Skeletal muscle tissue (tissue), 4 donors: ENCODE measurements around the gene PTPRE. TPM values are rescaled to one million over a fixed set of nuclear protein-coding genes. Genes with fewer than 3 reads are reported as not detected.

ENCODE experiments used
- H3K27ac ChIP-seq: one replicate; pipeline ENCODE4 v1.7.0; 2013; ENCODE audit warnings: mild to moderate bottlenecking, low read depth, low read length, inconsistent platforms
- H3K27me3 ChIP-seq, 3 donors: one replicate each; pipeline ENCODE4 v1.7.0; 2013; ENCODE audit warnings: low read length in 3 of 3; ENCODE audit not compliant: control insufficient read depth in 3 of 3, insufficient read depth in 3 of 3
- H3K36me3 ChIP-seq, 3 donors: one replicate each; pipeline ENCODE4 v1.7.0; 2013; ENCODE audit warnings: low read length in 3 of 3; ENCODE audit not compliant: control insufficient read depth in 3 of 3, insufficient read depth in 3 of 3
- H3K4me1 ChIP-seq, 3 donors: one replicate each; pipeline ENCODE4 v1.7.0; 2013; ENCODE audit warnings: low read length in 3 of 3, mild to moderate bottlenecking in 3 of 3; ENCODE audit not compliant: control insufficient read depth in 3 of 3, insufficient read depth in 3 of 3
- H3K4me3 ChIP-seq, 3 donors: one replicate each; pipeline ENCODE4 v1.7.0; 2013; ENCODE audit warnings: low read length in 3 of 3
- H3K9ac ChIP-seq, 3 donors: one replicate each; pipeline ENCODE4 v1.7.0; 2013; ENCODE audit warnings: low read length in 3 of 3, mild to moderate bottlenecking in 3 of 3, moderate library complexity in 2 of 3, low read depth in 1 of 3
- H3K9me3 ChIP-seq, 3 donors: one replicate each; pipeline ENCODE4 v1.7.0; 2013; ENCODE audit warnings: low read length in 3 of 3; ENCODE audit not compliant: control insufficient read depth in 3 of 3
- total RNA-seq: library from RNA; depleted of rRNA; stranded (reverse); fragments of >200 nt; gene quantifications from one replicate; pipeline ENCODE4 v1.2.3, GENCODE V29; 2014
- donor health status: Osteomylitis.

PTPRE gene
- total RNA-seq, 1 donor from 2014 or later = 7.8 TPM

DNA sequence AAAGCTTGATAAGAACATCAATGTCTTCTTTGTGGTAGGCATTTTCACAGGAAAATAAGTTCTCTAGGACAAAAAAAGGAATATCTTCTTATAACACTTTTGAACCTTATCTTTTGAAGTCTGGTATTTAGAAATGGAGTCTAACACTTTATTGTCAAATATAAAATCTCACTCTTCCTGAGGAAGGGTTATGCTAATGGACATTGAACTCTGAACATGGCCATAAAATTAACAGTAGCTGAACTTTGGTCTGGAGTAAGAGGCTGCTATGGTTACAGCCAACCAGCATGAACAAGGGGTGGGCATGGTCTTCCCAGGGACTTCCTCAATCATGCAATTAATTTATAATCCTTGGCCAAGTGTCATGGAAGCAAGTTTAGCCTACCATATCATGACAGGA lies 14.2 kb upstream of the PTPRE start, which contains the start of gene CLRN3:
Gene CLRN3 (minus strand): TSS at position 199 of the 400 bp plus-strand sequence. CDS start 157 bp downstream, at position 42.
- Histone ChIP-seq H3K27me3 (peaks cover 5 to 17% (median 7%) of the 10 kb centered on the region in 3 donors), H3K27ac (no peak within 1 kb of the TSS), H3K9me3 (no peaks in the 10 kb centered on the region), H3K4me3 (no peak within 1 kb of the TSS), H3K9ac (no peak within 1 kb of the TSS), H3K4me1 (peaks cover 1 to 4% (median 3%) of the 10 kb centered on the region in 3 donors), H3K36me3 (no peaks in the 10 kb centered on the region)

DNA sequence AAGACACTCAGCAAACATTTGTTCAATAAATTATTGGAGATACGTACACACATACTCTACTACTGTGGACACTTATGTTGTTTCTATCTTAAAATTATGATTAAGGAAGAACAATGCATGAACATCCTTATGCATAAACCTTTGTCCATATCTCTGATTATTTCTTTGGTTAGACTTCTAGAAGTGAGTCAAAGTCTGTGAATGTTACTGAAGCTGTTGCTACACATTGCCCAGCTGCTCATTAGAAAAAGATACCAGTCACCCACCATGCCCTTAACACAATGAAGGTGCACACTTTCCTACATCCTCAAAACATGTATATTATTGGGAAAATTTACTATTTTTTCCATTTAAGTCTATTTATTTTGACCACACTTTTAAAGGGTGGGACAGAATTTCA lies 12.8 kb upstream of the PTPRE start:
- H3K9me3 ChIP-seq = peaks cover 0 to 3% (median 3%) of the 10 kb centered on the region in 3 donors

DNA sequence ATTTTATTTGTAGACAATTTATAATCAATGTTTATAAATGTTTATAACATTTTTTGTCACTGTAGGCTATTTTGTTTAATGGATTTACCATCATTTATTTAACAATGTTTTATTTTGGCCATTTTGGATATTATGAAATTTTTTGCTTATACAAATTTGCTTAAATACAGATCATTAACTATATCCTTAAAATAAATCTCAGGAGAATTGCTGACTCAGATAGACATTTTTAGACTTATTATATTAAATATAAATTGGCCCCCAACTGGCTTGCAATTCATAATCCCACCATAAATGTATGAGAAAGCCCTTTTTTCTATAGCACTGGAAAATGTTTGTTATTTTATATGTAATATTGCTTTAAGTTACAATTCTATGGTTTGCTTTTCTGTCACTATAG lies 10.3 kb upstream of the PTPRE start:
- no peak overlapping the region for H3K4me3 ChIP-seq
- H3K27ac ChIP-seq = no peak overlapping the region
- H3K36me3 ChIP-seq = no peaks in the 10 kb centered on the region
- peaks cover 0 to 3% (median 3%) of the 10 kb centered on the region in 3 donors for H3K9me3 ChIP-seq
- no peak overlapping the region for H3K9ac ChIP-seq
- H3K27me3 ChIP-seq = no peaks in the 10 kb centered on the region
- H3K4me1 ChIP-seq = no peaks in the 10 kb centered on the region

More for the DNA sequence above, 12.8 kb upstream of the PTPRE start:
- Histone ChIP-seq H3K4me1 (peaks cover 0 to 4% (median 3%) of the 10 kb centered on the region in 3 donors), H3K27me3 (peaks cover 0 to 7% (median 5%) of the 10 kb centered on the region in 3 donors), H3K4me3 (no peak overlapping the region), H3K27ac (no peak overlapping the region), H3K36me3 (no peaks in the 10 kb centered on the region), H3K9ac (no peak overlapping the region)

DNA sequence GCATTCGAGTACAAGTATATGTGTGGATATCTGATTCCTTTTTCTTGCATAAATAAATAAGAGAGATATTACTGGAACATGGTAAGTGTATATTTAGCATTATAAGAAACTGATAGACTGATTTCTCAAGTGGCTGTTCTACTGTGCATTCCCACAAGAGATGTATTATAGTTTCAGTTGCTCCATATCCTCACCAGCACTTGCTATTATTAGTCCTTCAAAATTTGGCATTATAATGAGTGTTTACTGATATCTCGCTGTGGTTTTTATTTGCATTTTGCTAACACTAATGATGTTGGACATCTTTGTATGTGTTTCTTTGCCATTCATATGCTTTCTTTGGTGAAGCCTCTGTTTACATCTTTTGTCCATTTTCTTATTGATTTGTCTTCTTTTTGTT lies 9.7 kb upstream of the PTPRE start:
- Histone ChIP-seq H3K27ac (no peak overlapping the region), H3K9ac (no peak overlapping the region), H3K9me3 (peaks cover 0 to 3% (median 3%) of the 10 kb centered on the region in 3 donors), H3K4me3 (no peak overlapping the region), H3K27me3 (no peaks in the 10 kb centered on the region), H3K4me1 (no peaks in the 10 kb centered on the region), H3K36me3 (no peaks in the 10 kb centered on the region)

DNA sequence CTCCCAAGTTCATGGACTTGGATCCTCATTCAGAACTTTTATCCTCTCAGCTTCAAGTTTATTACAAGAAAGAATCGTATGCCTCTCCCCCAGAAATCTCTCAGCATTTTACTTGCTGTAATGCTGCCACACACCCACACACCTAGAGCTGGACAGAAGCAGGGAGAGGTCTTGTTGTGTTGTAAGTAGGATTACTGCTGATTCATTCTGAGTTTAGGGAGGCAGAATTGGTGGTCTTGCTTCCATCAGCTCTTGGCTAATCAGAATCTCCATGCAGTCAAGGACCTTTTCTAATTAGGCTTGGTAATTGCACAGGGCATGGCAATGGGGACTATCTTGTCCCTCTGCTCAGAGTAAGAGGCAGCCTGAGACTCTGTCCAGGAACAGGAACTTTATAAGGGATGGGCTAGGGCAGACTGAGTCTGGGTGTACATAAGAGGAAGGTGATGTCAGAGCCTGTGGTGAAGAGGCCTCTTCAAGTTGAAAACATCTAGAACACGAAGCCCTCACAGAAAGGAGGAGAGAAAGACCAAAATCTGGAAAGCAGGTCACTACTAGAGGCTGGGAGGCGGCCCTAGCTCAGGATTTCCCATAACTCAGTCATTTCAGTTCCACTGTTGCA lies 7.0 kb upstream of the PTPRE start:
- Histone ChIP-seq H3K9ac (no peak overlapping the region), H3K36me3 (no peaks in the 10 kb centered on the region), H3K27ac (no peak overlapping the region), H3K27me3 (no peaks in the 10 kb centered on the region), H3K4me1 (no peaks in the 10 kb centered on the region), H3K4me3 (no peak overlapping the region), H3K9me3 (peaks cover 0 to 3% (median 3%) of the 10 kb centered on the region in 3 donors)

- H3K27me3 ChIP-seq = peaks cover 4 to 11% (median 6%) of the 10 kb centered on the region in 3 donors
- no peak overlapping the region for H3K27ac ChIP-seq
- H3K4me1 ChIP-seq = peaks cover 12 to 13% (median 13%) of the 10 kb centered on the region in 3 donors
- no peak overlapping the region for H3K9ac ChIP-seq
- no peaks in the 10 kb centered on the region for H3K36me3 ChIP-seq
- H3K9me3 ChIP-seq = no peaks in the 10 kb centered on the region
- H3K4me3 ChIP-seq = no peak overlapping the region
Observed at GRCh38 chr10:127903789-127904188, 3.1 kb upstream of the PTPRE start.

DNA sequence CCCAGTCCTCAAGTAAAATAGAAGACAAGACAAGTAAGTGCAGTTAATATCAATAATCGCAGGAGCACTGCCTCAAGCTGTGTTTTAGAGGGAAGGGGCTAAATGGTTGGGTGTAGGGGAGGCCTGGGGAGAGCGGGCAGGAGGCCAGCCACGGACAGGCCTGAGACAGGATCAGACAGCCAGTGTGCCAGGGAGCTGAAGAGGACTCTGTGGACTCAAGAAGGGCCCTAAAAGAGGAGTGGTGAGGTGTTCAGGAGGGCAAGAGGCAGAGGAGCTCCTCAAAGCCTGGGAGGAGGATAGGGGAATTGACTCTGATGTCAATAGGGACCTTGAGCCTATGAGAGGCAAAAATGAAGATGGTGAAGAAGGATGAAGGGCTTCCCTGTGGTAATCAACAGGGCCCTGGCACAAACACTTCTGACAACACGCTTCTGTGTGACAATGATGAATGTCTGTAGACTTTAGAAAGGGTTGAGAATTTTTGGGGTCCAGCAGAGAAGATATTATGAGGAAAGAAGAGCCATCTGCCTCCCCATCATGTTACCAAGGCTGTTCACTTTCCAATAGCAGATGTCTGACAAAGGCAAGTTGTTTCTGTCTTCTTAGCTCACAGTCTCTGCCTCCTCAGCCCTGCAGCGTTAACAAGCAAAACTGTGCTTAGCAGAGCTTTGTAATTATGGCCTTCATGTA lies 2.4 kb upstream of the PTPRE start:
- Histone ChIP-seq H3K27me3 (peaks cover 4 to 11% (median 6%) of the 10 kb centered on the region in 3 donors), H3K36me3 (no peaks in the 10 kb centered on the region), H3K4me3 (no peak overlapping the region), H3K4me1 (peaks cover 17 to 18% (median 17%) of the 10 kb centered on the region in 3 donors), H3K9me3 (no peaks in the 10 kb centered on the region), H3K27ac (no peak overlapping the region), H3K9ac (no peak overlapping the region)

DNA sequence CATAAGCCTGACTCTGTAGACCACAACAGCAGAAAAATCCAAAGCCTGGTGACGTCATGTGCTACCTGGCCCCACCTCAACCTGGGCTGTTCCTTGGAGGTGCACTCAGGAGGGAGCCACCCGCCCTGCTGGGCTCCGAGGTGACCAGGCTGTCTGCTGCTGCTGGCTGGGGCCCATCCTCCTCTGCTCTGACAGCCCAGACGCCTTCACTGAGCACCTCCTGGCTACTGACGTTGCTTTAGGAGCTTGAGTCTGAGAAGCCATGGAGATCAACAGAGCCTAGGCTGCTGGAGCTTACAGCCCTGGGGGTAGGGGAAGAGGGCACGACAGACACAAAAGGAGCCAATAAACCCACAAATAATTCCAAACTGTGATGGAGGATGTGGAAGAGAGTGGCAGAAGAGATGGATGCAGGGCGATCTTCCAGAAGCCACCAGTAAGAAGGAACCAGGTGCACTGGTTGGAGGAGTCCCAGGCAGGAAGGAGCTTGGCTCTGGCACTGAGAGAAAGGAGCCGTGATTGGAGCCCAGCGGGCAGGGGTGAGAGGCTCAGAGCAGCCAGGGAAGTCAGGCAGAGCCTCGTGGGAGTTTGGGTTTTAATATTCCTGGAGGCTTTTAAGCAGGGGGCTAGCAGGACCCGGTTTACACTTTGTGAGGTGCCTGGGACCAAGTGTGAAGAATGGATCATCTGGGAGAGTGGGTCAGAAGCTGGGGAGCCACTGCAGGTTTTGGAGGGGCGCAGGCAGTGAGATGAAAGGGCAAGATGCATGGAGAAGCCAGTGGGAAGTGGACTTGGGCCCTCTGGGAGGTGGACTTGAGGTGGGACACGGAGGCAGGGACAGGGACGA lies 1.7 kb upstream of the PTPRE start:
- no peaks in the 10 kb centered on the region for H3K9me3 ChIP-seq
- H3K4me1 ChIP-seq = peaks cover 17 to 22% (median 17%) of the 10 kb centered on the region in 3 donors

GRCh38 chr10:127905848-127906261 lies 1.0 kb upstream of the PTPRE start:
- H3K4me3 ChIP-seq = no peak overlapping the region
- H3K36me3 ChIP-seq = no peaks in the 10 kb centered on the region
- H3K27ac ChIP-seq = no peak overlapping the region
- peaks cover 4 to 11% (median 6%) of the 10 kb centered on the region in 3 donors for H3K27me3 ChIP-seq
- H3K4me1 ChIP-seq = peaks cover 17 to 22% (median 17%) of the 10 kb centered on the region in 3 donors
- no peaks in the 10 kb centered on the region for H3K9me3 ChIP-seq
- no peak overlapping the region for H3K9ac ChIP-seq

More for the DNA sequence above, 1.7 kb upstream of the PTPRE start:
- H3K9ac ChIP-seq = no peak overlapping the region
- no peak overlapping the region for H3K4me3 ChIP-seq
- no peak overlapping the region for H3K27ac ChIP-seq
- H3K36me3 ChIP-seq = no peaks in the 10 kb centered on the region
- peaks cover 4 to 11% (median 6%) of the 10 kb centered on the region in 3 donors for H3K27me3 ChIP-seq
